Gastrocnemius medialis (tissue), 4 donors: ENCODE data around the gene HAUS7. TPM values are rescaled to one million over a fixed set of nuclear protein-coding genes. Genes with fewer than 3 reads are reported as not detected.

Source experiments
- ATAC-seq, 2 donors: fragments of 150-250 bp; one replicate each; pipeline ENCODE4 v1.9.1; 2016
- DNase-seq, 2 donors: peaks; one replicate each; pipeline ENCODE4 v3.0.0-alpha.2; 2019
- H3K27ac ChIP-seq, 4 donors: fragments of 200-600 bp; sonication (generic); 1 replicate in 1 of 4; 2 replicates in 3 of 4; pipeline ENCODE4 v1.5.1; 2016 to 2018; ENCODE audit warnings: mild to moderate bottlenecking in 2 of 4, moderate library complexity in 1 of 4
- H3K27me3 ChIP-seq, 3 donors: fragments of 200-600 bp; sonication (generic) in 2 of 3; 1 replicate in 1 of 3; 2 replicates in 2 of 3; pipeline versions ENCODE4 v1.5.1 to v1.6.0; 2016 to 2019; ENCODE audit warnings: mild to moderate bottlenecking in 1 of 3, moderate library complexity in 1 of 3
- H3K36me3 ChIP-seq, 2 donors: fragments of 200-600 bp; sonication (generic) in 1 of 2; one replicate each; pipeline ENCODE4 v1.5.1; 2017 to 2018
- H3K4me1 ChIP-seq, 2 donors: fragments of 200-600 bp; sonication (generic) in 1 of 2; one replicate each; pipeline ENCODE4 v1.5.1; 2016 to 2017; ENCODE audit warnings: mild to moderate bottlenecking in 2 of 2
- H3K4me3 ChIP-seq, 4 donors: fragments of 200-600 bp; sonication (generic) in 3 of 4; 1 replicate in 1 of 4; 2 replicates in 3 of 4; pipeline ENCODE4 v1.5.1; 2016 to 2019; ENCODE audit warnings: mild to moderate bottlenecking in 2 of 4
- H3K9me3 ChIP-seq, 3 donors: fragments of 200-600 bp; sonication (generic) in 2 of 3; 1 replicate in 1 of 3; 2 replicates in 2 of 3; pipeline ENCODE4 v1.5.1; 2016 to 2019
- CTCF ChIP-seq, 5 experiments: fragments of 450-650 bp in 3 of 5; fragments of 200-600 bp in 2 of 5; sonication (generic) in 2 of 5; IDR thresholded peaks in 4 of 5; conservative IDR thresholded peaks in 1 of 5; 1 replicate in 4 of 5; 2 replicates in 1 of 5; pipeline ENCODE4 v1.5.1; 2016 to 2019; ENCODE audit warnings: antibody characterized with exemption in 5 of 5, mild to moderate bottlenecking in 3 of 5, moderate library complexity in 3 of 5
- POLR2A ChIP-seq, 2 donors: fragments of 450-650 bp; IDR thresholded peaks; one replicate each; pipeline ENCODE4 v1.6.1; 2017; ENCODE audit warnings: antibody characterized with exemption in 2 of 2, mild to moderate bottlenecking in 2 of 2, moderate library complexity in 2 of 2
- in situ Hi-C, 4 donors: fragments of 200-750 bp; cut with MboI; loops; one replicate each; pipeline versions ENCODE4 v1.15.0 to v1.8.0; 2017; ENCODE audit warnings: low sequenced_read_pairs in 4 of 4
- intact Hi-C: fragments of 100-400 bp; cut with DNase I; formaldehyde crosslinking; loops from one replicate; pipeline ENCODE4 v1.15.1; 2023; ENCODE audit warnings: low total_unique reads
- total RNA-seq, 4 donors: library from RNA; depleted of rRNA; stranded (reverse); fragments of >200 nt; gene quantifications; one replicate each; pipeline versions ENCODE4 v1.1.0 to v1.2.3, GENCODE V29; 2016

The HAUS7 gene
- total RNA-seq, 4 donors from 2014 or later = 10.6 to 19.8 (median 13.2) TPM

DNA sequence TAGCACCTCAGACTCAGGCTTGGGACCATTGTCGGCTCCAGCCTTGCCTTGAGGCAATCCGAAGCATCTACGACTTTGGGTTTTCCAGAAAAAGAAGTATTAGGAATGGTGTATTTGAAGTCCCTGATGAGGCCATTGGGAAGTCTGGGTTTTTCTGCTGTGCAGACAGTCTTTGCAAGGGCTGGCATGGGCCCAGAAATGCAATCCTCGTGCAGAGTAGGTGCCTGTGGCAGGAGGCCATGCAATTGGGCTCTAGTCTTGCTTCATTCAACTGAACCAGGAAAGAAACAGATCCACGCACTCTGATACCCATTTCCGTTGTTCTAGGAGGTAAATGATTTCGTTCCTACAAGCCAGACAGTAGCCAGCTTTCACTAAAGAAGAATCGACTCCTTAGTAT, 46.7 kb downstream of the HAUS7 start:
- H3K36me3 ChIP-seq = no peaks in the 10 kb centered on the region
- in situ Hi-C loops (no loop called here), intact Hi-C loops (no loop called here)
- no peak overlapping the region for H3K27ac ChIP-seq
- no peak overlapping the region for H3K4me3 ChIP-seq
- ATAC-seq (no peak), DNase-seq (no peak)
- no peaks in the 10 kb centered on the region for H3K9me3 ChIP-seq
- no peak for TF ChIP-seq POLR2A (IDR thresholded peaks at IDR 0.05)
- no peak for TF ChIP-seq CTCF (IDR thresholded peaks at IDR 0.05 in 4 of 5, conservative IDR thresholded peaks at IDR 0.05 in 1 of 5)
- H3K27me3 ChIP-seq = no peaks in the 10 kb centered on the region
- H3K4me1 ChIP-seq = no peaks in the 10 kb centered on the region

DNA sequence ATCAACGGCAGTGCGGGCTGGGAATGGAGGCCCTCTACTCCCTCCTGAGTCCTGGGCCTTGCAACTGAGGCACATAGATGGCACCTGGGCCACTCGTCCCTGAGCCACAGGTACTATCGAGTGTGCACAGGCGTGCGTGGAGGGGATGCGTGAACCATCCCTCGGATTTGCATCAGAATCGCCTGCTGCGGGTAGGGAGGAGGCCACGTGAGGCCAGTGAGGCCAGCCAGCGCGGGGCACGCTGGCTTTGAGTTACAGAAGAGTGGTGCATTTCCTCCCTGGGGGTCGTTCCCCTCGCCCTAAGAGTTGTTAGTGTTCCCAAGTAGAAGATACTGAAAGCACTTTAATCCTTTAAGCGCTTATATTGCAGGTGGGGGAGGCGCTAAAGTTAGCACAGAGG, 48.5 kb downstream of the HAUS7 start:
- Histone ChIP-seq H3K27me3 (no peaks in the 10 kb centered on the region), H3K9me3 (no peaks in the 10 kb centered on the region), H3K36me3 (no peaks in the 10 kb centered on the region), H3K27ac (no peak overlapping the region), H3K4me3 (no peak overlapping the region), H3K4me1 (peaks cover 0 to 3% of the 10 kb centered on the region in 2 donors)
- DNase-seq (no peak), ATAC-seq (no peak)
- intact Hi-C loops (no loop called here), in situ Hi-C loops (no loop called here)
- TF ChIP-seq POLR2A (IDR thresholded peaks at IDR 0.05) (no peak), CTCF (IDR thresholded peaks at IDR 0.05 in 4 of 5, conservative IDR thresholded peaks at IDR 0.05 in 1 of 5) (no peak)

GRCh38 chrX:153420851-153421599, 49.4 kb downstream of the HAUS7 start:
- ATAC-seq = no peak
- no peak for TF ChIP-seq POLR2A (IDR thresholded peaks at IDR 0.05)
- no peak for TF ChIP-seq CTCF (IDR thresholded peaks at IDR 0.05 in 4 of 5, conservative IDR thresholded peaks at IDR 0.05 in 1 of 5)
- peaks cover 0 to 3% of the 10 kb centered on the region in 2 donors for H3K4me1 ChIP-seq
- no peaks in the 10 kb centered on the region for H3K36me3 ChIP-seq
- in situ Hi-C loops = no loop called here
- DNase-seq = no peak
- no peak overlapping the region for H3K4me3 ChIP-seq
- no peaks in the 10 kb centered on the region for H3K9me3 ChIP-seq
- H3K27ac ChIP-seq = no peak overlapping the region
- intact Hi-C loops = no loop called here
- H3K27me3 ChIP-seq = no peaks in the 10 kb centered on the region

- Histone ChIP-seq H3K27ac (no peak overlapping the region), H3K4me3 (no peak overlapping the region), H3K27me3 (peaks cover 0 to 5% (median 0%) of the 10 kb centered on the region in 3 donors), H3K36me3 (no peaks in the 10 kb centered on the region), H3K4me1 (peaks cover 0 to 3% of the 10 kb centered on the region in 2 donors), H3K9me3 (no peaks in the 10 kb centered on the region)
- TF ChIP-seq CTCF (IDR thresholded peaks at IDR 0.05 in 4 of 5, conservative IDR thresholded peaks at IDR 0.05 in 1 of 5) = no peak
- TF ChIP-seq POLR2A (IDR thresholded peaks at IDR 0.05) = no peak
- no peak for ATAC-seq
- intact Hi-C loops (no loop called here), in situ Hi-C loops (no loop called here)
- no peak for DNase-seq
Observed at GRCh38 chrX:153417637-153418036, 52.7 kb downstream of the HAUS7 start.
